ENCODE measurements around the gene TTC16. TPM values are rescaled to one million over a fixed set of nuclear protein-coding genes. Genes with fewer than 3 reads are reported as not detected.

TTC16 gene, protein sequence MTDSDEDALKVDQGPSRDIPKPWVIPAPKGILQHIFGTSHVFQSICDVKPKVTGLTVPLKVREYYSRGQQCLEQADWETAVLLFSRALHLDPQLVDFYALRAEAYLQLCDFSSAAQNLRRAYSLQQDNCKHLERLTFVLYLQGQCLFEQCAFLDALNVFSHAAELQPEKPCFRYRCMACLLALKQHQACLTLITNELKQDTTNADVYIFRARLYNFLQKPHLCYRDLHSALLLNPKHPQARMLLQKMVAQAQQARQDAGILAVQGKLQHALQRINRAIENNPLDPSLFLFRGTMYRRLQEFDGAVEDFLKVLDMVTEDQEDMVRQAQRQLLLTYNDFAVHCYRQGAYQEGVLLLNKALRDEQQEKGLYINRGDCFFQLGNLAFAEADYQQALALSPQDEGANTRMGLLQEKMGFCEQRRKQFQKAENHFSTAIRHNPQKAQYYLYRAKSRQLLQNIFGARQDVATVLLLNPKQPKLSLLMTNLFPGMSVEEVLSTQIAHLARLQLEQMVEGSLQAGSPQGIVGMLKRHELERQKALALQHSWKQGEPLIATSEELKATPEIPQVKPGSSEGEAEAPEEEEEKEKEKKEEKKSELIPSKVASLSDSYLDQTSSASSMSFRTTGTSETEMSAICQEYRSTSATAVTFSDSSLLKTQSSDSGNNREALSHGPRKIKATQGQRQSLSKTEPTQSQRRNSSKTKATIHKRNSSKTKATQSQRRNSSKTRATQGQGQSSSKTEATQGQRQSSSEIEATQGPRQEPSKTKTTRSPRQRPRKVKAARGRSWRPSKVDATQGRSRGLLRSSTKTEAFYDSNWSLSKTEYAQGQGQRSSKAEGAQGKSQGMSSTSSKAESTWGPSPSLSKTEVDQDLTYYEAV
- 0.22 and 0.41 TPM in 2 replicates for total RNA-seq

DNA sequence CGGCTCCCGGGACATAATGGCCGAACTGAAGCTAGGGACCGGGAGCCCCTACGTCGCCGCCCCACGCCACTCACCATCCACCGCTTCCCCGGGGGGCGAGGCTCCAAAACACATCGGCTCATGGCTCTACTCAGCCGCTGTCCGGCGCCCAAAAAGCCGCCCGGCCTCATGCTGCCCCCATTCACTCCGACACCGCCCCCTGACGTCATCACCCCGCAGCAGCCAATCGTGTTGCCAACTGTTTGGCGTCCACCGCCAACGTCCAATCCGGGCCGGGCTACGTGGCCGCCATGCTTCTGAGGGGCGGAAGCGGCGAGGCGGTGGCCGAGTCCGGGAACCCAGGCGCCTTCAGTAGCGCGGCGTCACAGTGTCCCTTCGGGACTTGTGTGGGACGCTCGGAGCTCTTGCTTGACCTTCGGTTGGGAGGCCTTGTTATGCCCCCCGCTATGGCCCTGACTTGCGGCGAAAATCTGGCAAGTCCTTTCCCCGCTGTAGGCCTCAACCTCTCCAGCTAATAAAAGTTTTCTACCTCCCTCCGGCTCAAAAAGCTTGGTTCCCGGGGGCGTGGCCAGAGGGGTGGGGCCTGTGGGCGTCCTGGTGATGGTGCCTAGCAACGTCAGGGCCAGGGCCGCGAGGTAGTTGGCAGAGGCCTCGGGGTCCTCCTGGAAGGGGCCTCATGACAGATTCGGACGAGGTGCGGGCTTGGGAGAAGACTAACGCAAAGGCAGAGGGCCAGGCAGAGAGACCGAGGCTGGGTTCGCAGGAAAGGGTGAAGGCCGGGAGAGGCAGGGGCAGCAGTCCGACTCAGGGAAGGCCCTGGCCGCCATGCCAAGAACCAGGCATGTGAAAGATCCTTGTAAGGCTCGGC, at the start of gene TTC16, which contains the start of gene PTRH1:
TSS of gene TTC16 (plus strand) at position 610 of the 868 bp plus-strand sequence. CDS start at position 677, 67 bp downstream.
TSS of gene PTRH1 (minus strand) at position 194 of the 868 bp plus-strand sequence. CDS start at position 170, 24 bp downstream.
- intact Hi-C loops (cut with micrococcal nuclease), result loop anchor here (1.0 to 5.0 kb wide), 9 partner anchors 16 to 493 kb away; partner anchors contain the start of genes LRSAM1, RPL12, STXBP1 and TOR2A

DNA sequence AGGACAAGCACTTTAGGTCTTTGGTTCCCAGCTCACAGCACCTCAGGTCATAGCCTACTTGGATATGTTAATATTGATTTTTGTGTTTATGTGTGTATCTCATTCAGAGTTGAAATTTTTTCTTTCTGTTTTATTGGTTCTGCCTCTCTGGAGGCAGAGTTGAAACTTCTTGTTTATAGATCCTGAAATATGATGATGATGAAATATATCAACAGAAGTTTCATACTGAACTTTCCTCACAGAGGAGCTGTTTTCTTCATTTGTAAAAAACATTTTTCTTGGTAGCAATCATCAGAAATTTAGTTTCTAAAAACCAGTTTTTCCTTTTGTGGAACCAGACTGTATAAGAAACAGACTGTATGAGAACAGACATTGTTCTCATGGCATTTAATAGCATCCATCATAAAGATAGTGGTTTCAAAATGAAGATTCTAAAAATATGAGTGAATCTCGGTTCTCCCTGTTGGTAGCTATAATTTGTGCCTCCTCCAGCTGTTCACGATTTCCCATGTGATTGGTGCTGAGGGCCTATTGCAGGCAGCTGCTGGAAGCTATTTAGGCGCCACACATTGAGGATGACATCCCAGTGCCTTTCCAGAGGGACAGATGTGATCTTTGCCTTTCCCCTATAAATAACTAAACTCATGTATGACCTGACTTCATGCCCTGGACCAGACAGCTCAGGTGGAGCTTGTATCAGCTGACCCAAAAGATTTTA, 48.6 kb upstream of the TTC16 start:
- intact Hi-C loops (cut with micrococcal nuclease), result no loop called here

DNA sequence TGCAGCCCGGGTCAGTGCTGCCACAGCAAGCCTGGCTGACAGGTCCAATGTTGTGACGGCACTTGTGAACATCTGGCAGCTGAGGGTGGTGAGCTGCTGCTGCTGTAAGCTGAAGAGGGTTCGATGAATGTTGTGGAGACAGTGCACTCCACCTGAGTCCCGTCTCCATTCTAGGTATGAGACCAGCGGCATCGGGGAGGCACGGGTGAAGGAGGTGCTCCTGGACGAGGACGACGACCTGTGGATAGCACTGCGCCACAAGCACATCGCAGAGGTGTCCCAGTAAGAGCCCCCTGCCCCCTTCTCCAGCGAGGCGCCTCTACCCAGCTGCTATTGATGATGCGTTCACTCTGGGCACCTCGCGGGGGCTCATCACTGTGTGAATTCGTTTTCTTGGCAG, 48.0 kb upstream of the TTC16 start:
- intact Hi-C loops (cut with micrococcal nuclease), result no loop called here

DNA sequence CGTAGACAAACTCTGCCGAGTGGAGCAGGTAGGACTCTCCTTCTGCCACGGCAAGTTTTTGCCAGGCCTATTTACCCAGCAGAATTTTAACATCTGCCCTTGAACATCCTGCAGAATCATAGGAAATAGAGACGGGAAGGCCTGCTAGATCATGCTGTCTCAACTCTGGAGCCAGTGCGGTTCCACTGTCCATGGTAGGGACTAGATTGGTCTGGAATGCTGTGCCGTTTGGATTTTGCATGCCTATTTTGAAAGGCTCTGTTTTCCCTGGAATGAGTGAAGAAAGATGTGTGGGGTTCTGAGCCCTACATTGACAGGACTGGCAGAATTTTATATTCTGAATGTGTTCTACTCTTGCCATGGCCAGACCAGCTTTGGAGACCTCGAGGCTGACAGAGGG, 42.6 kb upstream of the TTC16 start:
- intact Hi-C loops (cut with micrococcal nuclease), result no loop called here

DNA sequence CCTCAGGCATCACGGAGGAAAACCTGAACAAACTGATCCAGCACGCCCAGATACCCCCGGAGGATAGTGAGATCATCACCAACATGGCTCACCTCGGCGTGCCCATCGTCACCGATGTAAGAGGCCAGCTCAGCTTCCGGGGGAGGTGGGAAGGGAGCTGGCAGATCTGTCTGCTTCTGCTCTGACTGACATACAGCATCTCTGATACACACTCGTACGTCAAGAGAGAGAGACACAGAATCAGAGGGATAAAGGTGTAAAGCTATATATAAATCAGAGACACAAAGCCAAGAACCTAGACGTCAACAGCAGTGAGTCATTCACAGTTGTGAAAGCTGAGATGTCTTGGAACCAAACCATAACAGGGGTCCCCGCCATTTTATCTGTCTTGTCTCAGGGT, 39.2 kb upstream of the TTC16 start:
- intact Hi-C loops (cut with micrococcal nuclease), result no loop called here

DNA sequence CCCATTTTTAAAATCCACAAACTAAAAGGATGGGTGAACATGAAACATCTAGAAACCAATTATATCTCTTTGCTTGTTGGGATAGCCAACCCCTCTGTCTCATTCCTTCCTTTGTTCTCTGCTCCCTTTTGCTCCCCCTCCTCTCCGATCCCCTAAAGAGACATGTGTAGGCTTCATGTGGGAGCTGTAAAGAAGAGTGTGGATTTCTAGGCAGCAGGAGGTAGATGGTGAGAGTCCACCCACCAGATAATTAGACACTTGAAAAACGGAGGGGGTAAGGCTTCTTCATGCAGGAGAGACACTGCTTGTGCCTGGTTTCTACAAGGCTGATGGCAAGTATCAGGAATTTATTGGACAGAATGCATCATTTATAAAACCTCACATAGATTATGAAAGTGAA, 36.4 kb upstream of the TTC16 start:
- intact Hi-C loops (cut with micrococcal nuclease), result no loop called here

DNA sequence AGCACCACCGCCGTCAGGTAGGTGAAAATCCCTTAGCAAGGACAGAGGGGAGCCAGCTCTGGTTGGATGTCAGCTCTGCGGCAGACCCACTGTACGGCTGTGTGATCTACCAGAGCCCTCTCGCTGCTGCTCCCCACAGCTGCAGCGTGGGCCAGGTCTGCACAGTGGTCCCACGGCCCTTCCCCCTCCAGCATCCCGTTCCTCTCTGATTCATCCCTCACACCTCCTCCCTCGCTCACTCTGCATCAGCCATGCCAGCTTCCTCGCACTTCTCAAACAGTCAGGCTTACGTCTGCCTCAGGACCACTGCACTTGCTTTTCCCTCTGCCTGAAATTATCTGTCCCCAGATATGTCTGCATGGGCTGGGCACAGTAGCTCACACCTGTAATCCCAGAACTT, 35.7 kb upstream of the TTC16 start:
- intact Hi-C loops (cut with micrococcal nuclease), result no loop called here

DNA sequence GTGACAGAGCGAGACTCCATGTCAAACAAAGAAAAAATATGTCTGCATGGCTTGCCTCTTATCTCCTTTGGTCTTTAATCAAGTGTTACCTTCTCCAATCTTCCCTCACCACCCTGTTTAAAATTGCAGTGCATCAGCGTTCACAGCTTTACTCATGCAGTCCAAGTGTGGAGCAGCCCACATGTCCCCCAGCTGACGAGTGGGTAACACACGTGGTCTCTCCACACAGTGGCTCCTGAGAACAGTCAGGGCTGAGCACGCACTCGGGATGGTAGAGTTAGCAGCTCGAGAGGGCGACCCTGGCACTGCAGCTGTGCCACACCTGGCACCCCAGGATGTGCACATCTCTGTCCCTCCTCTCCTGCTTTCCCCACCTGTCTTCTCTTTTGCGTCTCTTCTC, 35.0 kb upstream of the TTC16 start:
- intact Hi-C loops (cut with micrococcal nuclease), result no loop called here

DNA sequence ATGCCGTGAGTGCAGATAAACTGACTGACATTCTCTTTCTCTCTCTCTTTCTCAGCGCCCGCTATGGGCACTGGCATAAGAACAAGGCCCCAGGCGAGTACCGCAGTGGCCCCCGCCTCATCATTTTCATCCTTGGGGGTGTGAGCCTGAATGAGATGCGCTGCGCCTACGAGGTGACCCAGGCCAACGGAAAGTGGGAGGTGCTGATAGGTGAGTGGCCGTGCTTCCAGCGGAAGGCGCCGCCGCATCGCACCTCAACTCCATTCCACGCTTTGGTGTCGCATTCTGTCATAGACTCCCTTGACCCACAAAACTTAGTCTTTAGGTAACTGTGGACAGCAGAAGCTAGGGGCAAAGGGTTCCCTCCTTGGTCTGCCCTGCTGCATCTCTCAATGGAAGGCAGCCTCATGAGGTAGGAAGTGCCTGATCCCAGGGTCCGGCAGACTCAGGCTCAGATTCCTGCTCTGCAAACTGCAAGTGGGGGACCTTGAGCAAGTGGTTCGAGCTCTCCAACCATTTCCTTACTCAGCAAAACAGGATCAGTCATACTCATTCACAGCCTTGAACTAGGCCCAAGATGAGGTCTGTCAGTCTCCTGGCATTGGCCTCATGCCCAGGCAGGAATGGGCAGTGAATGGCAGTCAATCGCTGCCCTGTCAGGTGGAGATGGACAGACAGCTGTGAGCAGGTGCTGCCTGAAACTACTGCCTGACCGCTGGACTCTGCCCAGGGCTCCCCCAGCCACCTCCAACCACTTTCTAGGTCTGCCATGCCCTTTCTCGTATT, 33.3 kb upstream of the TTC16 start:
- intact Hi-C loops (cut with micrococcal nuclease), result no loop called here

DNA sequence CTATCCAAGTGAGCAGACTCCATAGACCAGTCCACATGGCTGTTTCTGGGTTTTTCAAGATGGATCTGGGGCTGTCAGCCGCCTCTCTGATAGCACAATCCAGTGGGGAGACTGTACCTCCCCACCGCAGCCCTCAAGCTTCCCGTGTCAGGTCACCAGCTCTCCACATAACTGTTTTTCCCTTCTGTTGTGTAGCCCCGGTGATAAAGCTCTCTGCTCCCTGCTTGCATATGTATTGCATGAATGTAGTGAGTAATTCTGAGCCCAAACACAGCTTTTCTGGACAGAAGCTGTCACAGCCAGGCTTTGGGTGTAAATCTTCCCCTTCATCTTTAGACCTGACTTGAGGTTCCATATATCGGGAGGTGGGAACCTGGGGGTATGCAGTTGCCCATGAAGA, 32.2 kb upstream of the TTC16 start:
- intact Hi-C loops (cut with micrococcal nuclease), result no loop called here

DNA sequence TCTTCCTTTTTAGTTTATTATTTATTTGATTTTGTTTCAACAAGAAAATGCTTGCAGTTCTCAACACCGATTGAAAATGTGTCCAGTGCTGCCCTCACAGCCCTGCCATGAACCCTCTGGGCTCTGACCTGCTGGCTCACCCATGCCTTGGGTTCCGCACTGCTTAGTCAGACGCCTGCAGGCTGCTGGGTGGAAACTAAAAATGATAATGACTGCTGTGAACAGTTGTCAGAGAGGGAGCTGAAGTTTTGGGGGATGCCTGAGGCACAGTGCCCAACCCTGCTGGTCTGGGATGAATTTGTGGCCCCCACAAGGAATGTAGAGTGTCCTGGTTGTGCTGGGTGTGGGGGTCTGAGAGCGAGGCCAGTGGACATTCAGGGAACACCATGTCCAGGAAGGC, 31.3 kb upstream of the TTC16 start:
- intact Hi-C loops (cut with micrococcal nuclease), result no loop called here

DNA sequence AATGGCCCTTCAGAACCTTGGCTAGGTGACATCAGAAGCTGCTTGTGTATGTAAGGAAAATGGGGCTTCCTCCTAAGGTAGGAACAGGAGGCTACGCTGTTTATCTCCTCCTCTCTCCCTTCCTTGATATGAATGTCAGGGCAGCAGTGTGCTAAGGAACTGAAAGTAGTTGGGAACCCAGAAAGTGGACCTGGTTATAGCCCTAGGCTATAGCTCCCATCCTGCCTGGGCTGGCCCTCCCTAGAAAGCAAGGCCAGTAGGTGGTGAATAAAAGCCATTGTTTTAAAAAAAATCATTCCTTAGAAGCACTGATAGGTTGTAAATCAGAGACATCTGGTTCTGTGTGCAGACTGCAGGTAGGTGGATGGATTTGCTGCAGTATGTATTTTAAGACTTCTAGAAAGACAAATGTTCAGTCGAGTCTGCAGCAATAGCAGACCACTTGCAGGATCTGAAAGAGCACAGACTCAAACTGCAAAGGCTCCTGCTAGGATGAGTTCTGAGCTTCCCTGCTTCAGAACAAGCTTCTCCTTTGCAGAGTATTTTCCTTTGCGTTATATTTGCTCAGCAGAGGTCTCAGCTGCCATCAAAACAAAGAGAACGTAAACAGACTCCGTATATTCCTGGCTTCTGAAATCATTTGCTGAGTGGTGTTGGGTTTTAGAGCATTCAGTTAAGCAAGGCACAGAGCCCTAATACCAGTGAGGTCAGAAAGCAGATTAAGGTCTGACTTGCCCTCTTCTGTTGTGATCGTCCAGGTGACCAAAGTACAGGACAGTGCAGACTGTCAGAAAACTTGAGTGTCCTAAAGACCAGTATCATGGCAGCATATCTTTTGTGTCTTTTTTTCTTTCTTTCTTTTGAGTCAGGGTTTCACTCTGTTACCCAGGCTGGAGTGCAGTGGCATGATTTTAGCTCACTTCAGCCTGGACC, 29.2 kb upstream of the TTC16 start:
- intact Hi-C loops (cut with micrococcal nuclease), result no loop called here

DNA sequence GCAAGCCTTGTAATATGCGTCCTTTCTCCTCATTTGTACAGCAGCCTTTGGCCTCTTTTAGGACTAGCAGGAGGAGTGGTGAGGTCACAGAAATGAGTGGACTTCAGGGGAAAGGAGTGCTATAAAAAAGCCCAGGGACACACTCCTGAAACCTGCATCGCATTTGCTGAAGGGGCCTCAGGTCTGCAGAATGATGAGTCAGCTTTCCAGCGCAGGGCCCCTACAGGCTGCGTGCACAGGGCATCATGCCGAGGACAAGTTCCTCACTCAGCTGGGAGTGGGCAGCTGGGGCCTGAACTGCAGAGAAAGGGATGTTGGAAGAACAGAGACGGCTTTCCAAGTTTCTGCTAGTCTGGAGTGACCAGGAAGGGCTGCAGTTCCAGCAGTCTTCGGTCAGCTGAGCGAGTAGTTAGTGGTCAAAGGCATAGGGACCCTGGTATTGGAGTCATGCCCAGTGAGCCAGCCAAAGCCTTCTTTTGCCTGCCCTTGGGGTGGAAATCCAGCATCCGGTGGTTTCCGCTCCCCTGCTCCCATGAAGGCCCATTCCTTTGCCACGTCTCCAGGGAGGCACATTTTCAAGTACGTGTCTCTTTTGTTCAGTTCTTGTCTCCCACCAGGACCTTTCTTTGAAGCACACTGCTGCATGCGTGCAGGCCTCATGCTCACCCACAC, 26.4 kb upstream of the TTC16 start:
- intact Hi-C loops (cut with micrococcal nuclease), result no loop called here

DNA sequence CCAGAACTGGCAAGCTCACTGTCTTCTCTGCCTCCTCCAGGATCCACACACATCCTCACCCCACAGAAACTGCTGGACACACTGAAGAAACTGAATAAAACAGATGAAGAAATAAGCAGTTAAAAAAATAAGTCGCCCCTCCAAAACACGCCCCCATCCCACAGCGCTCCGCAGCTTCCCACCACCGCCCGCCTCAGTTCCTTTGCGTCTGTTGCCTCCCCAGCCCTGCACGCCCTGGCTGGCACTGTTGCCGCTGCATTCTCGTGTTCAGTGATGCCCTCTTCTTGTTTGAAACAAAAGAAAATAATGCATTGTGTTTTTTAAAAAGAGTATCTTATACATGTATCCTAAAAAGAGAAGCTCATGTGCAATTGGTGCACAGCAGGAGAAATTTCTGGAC, 25.1 kb upstream of the TTC16 start:
- intact Hi-C loops (cut with micrococcal nuclease), result no loop called here

DNA sequence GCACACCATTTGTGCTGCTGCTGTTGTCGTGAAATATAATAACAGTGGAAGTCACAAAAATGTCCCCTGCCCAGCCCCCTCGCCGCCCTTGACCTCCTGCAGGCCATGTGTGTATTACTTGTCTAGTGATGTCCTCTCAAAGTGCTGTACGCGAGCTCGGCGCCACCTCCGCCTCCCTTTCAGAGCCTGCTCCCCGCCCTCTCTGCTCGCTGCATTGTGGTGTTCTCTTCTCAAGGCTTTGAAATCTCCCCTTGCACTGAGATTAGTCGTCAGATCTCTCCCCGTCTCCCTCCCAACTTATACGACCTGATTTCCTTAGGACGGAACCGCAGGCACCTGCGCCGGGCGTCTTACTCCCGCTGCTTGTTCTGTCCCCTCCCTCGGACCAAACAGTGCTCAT, 23.8 kb upstream of the TTC16 start:
- intact Hi-C loops (cut with micrococcal nuclease), result no loop called here

DNA sequence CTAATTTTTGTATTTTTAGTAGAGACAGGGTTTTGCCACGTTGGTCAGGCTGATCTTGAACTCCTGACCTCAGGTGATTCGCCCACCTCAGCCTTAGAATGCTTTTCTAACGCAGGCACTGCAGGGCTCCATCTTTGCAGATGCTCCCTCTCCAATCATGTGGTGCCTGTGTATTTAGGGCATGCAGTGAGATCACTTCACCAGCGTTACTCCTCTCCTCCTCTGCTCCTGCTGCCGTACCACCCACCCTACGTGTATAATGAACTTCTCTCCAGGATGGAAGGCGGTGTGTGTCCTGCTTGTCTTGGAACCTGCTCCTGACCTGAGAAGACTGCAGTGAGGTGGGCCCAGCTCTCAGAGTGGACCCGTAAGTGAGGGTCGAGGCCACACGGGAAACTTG, 22.7 kb upstream of the TTC16 start:
- intact Hi-C loops (cut with micrococcal nuclease), result no loop called here

DNA sequence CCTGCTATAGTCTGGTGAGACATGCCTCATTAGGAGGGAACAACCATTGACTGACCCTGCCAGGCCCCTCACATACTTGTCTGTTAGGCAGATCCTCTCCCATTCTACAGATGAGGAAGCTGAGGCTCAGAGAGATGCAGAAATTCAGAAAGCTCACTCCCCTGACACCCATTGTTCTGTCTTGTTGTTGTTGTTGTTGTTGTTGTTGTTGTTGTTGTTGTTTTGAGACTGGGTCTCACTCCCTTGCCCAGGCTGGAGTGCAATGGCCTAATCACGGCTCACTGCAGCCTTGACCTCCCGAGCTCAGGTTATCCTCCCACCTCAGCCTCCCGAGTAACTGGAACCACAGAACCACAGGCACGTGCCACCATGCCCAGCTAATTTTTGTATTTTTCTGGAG, 22.2 kb upstream of the TTC16 start:
- intact Hi-C loops (cut with micrococcal nuclease), result no loop called here
